Mesenchymal stem cell (in vitro differentiated cells and primary cell): ENCODE results near the gene DEPP1.

Experiments used
- DNase-seq: peaks from one replicate; pipeline ENCODE4 v3.0.0-alpha.2; 2013
- H2AFZ ChIP-seq: one replicate; pipeline ENCODE4 v1.6.1; 2013; ENCODE audit warnings: low read depth, mild to moderate bottlenecking, control low read depth, inconsistent platforms, low read length, moderate library complexity
- H2AK5ac ChIP-seq: 2 replicates; pipeline ENCODE4 v1.6.1; 2013; ENCODE audit warnings: low read length, moderate library complexity, mild to moderate bottlenecking, inconsistent platforms; ENCODE audit not compliant: severe bottlenecking
- H2BK120ac ChIP-seq: one replicate; pipeline ENCODE4 v1.6.1; 2013; ENCODE audit warnings: low read depth, mild to moderate bottlenecking, inconsistent platforms, low read length, moderate library complexity
- H2BK12ac ChIP-seq, 2 experiments: one replicate each; pipeline ENCODE4 v1.6.1; 2013; ENCODE audit warnings: inconsistent platforms in 2 of 2, low read length in 2 of 2, mild to moderate bottlenecking in 2 of 2, moderate library complexity in 2 of 2, control low read depth in 1 of 2
- H2BK15ac ChIP-seq: one replicate; pipeline ENCODE4 v1.6.1; 2013; ENCODE audit warnings: mild to moderate bottlenecking, low read depth, inconsistent platforms; ENCODE audit not compliant: poor library complexity, severe bottlenecking
- H2BK5ac ChIP-seq: 2 replicates; pipeline ENCODE4 v1.6.1; 2013; ENCODE audit warnings: low read depth, mild to moderate bottlenecking, low read length, control low read depth, inconsistent platforms; ENCODE audit not compliant: poor library complexity, severe bottlenecking
- H3K14ac ChIP-seq, 2 experiments: one replicate each; pipeline ENCODE4 v1.6.1; 2013; ENCODE audit warnings: inconsistent platforms in 2 of 2, low read length in 2 of 2, control low read depth in 1 of 2, mild to moderate bottlenecking in 1 of 2, moderate library complexity in 1 of 2
- H3K18ac ChIP-seq, 2 experiments: one replicate each; pipeline ENCODE4 v1.6.1; 2013; ENCODE audit warnings: inconsistent platforms in 2 of 2, low read length in 2 of 2, control low read depth in 1 of 2, low read depth in 1 of 2, mild to moderate bottlenecking in 1 of 2
- H3K23ac ChIP-seq, 2 experiments: one replicate each; pipeline ENCODE4 v1.6.1; 2013; ENCODE audit warnings: inconsistent platforms in 2 of 2, low read length in 2 of 2, mild to moderate bottlenecking in 2 of 2, moderate library complexity in 2 of 2, control low read depth in 1 of 2
- H3K27ac ChIP-seq: 2 replicates; pipeline ENCODE4 v1.5.1; 2013; ENCODE audit warnings: mild to moderate bottlenecking, moderate library complexity, low read length, control low read depth, inconsistent platforms; ENCODE audit not compliant: poor library complexity, severe bottlenecking
- H3K27me3 ChIP-seq, 2 experiments: 2 replicates each; pipeline versions ENCODE4 v1.6.1 to v1.7.0; 2013; ENCODE audit warnings: low read length in 2 of 2, mild to moderate bottlenecking in 2 of 2, moderate library complexity in 2 of 2, control low read depth in 1 of 2, inconsistent platforms in 1 of 2; ENCODE audit not compliant: control insufficient read depth in 1 of 2, insufficient read depth in 1 of 2
- H3K36me3 ChIP-seq, 2 experiments: 2 replicates each; pipeline versions ENCODE4 v1.6.1 to v1.7.0; 2013; ENCODE audit warnings: low read length in 2 of 2, control low read depth in 1 of 2, inconsistent platforms in 1 of 2, low read depth in 1 of 2, mild to moderate bottlenecking in 1 of 2; ENCODE audit not compliant: insufficient read depth in 2 of 2, control insufficient read depth in 1 of 2
- H3K4ac ChIP-seq, 2 experiments: one replicate each; pipeline ENCODE4 v1.6.1; 2013; ENCODE audit warnings: inconsistent platforms in 2 of 2, low read length in 2 of 2, mild to moderate bottlenecking in 2 of 2, moderate library complexity in 2 of 2, control low read depth in 1 of 2, low read depth in 1 of 2
- H3K4me1 ChIP-seq: 2 replicates; pipeline ENCODE4 v1.6.1; 2013; ENCODE audit warnings: low read depth, low read length, control low read depth; ENCODE audit not compliant: control insufficient read depth, insufficient read depth
- H3K4me2 ChIP-seq: 2 replicates; pipeline ENCODE4 v1.6.1; 2013; ENCODE audit warnings: low read length, mild to moderate bottlenecking, inconsistent platforms; ENCODE audit not compliant: poor library complexity, severe bottlenecking
- H3K4me3 ChIP-seq, 2 experiments: 2 replicates each; pipeline versions ENCODE4 v1.5.1 to v1.7.0; 2013; ENCODE audit warnings: low read length in 2 of 2, mild to moderate bottlenecking in 2 of 2, control low read depth in 1 of 2, low read depth in 1 of 2; ENCODE audit not compliant: insufficient read depth in 1 of 2
- H3K79me1 ChIP-seq: replicated peaks from 2 replicates; pipeline ENCODE4 v1.6.1; 2013; ENCODE audit warnings: mild to moderate bottlenecking, control low read depth, low read length, inconsistent platforms; ENCODE audit not compliant: poor library complexity, severe bottlenecking
- H3K9ac ChIP-seq: 2 replicates; pipeline ENCODE4 v1.7.0; 2013; ENCODE audit warnings: mild to moderate bottlenecking, low read length, moderate library complexity
- H3K9me3 ChIP-seq: 2 replicates; pipeline ENCODE4 v1.7.0; 2013; ENCODE audit warnings: mild to moderate bottlenecking, low read length; ENCODE audit not compliant: control insufficient read depth
- H4K8ac ChIP-seq: one replicate; pipeline ENCODE4 v1.6.1; 2013; ENCODE audit warnings: inconsistent platforms, mild to moderate bottlenecking, low read length, moderate library complexity
- H4K91ac ChIP-seq: one replicate; pipeline ENCODE4 v1.6.1; 2013; ENCODE audit warnings: mild to moderate bottlenecking, low read length, inconsistent platforms
- WGBS: methylation state at CpG from one replicate; pipeline ENCODE4 v1.1.7; 2013; ENCODE audit warnings: mixed read lengths; 5-methylcytosine and 5-hydroxymethylcytosine counted together

Gene DEPP1

DNA sequence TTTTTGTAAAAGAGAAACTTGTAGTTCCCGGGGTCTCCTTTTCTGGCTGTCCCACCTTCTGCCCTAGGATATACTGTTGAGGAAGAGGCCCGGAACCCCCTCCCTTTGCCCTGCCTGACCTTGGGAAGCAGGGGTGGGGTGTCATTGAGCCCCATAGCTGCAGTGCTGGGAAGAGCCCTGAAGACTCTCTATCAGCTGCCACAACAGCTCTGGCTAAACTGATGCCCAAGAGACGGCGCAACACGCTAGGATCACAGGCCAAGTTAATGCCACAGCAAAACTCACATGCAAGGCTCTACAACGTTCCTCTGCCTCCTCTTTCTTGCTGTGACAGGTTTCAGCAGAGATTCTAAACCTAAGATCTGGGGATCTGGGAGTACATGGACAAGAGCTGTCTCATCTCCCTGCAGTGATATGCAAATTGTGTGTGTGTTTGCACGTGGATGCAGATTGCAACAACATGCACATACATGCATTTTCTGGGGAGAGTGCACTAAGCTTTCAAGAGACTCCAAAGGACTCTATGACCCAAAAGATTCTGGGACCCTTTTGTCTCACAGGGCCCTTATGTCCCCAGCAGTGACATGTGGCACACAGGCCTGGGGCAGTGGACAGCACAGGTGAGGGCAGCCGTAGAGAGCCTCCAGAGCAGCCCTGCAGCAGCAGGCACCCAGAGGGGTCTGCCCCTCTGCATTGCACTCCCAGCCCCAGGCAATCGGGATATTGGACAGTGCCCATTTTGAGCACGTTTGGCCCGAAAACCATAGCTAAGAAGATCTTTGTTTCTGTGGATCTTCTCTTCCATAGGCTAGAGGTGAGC lies 16.5 kb downstream of the DEPP1 start:
- Histone ChIP-seq H4K91ac (peak overlapping the region; percentile 9), H3K9ac (no peak overlapping the region), H3K27me3 (no peaks in the 10 kb centered on the region), H2AK5ac (no peak overlapping the region), H3K79me1 (peaks cover 33% of the 10 kb centered on the region), H3K14ac (no peak overlapping the region), H2AFZ (no peak overlapping the region), H3K4me2 (no peak overlapping the region), H3K36me3 (no peaks in the 10 kb centered on the region), H2BK15ac (no peak overlapping the region), H3K4ac (peak overlapping the region in 1 of 2 experiments; percentile 49), H3K23ac (peak overlapping the region in 1 of 2 experiments; percentile 2), H3K4me1 (peaks cover 49% of the 10 kb centered on the region), H4K8ac (no peak overlapping the region), H3K27ac (no peak overlapping the region), H3K4me3 (no peak overlapping the region), H2BK12ac (peak overlapping the region in 1 of 2 experiments; percentile 24), H2BK5ac (no peak overlapping the region), H3K9me3 (no peaks in the 10 kb centered on the region), H2BK120ac (no peak overlapping the region), H3K18ac (no peak overlapping the region)
- DNase-seq: no peak
- 88% methylated on average over 11 of the region's 11 CpGs for WGBS

DNA sequence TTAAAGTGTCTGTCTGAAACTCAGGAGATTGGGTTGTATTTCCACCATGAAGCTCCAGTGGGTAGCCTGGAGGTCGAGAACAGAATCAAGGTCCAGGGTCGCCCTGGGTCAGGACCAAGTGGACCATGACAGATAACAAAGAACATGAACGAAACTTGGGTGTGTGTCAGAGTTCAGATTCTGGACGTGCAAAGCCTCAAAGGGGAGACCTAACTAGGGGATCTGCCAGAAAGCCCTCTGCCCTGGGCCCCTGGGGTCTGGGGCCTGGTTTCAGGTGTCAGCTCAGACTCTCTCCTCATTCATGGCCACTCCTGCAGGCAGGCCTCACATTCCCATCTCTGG lies 17.4 kb downstream of the DEPP1 start:
- H3K4me1 ChIP-seq: peaks cover 45% of the 10 kb centered on the region
- DNase-seq: no peak
- peak overlapping the region; percentile 41 for H2BK15ac ChIP-seq
- H3K9me3 ChIP-seq: peaks cover 4% of the 10 kb centered on the region
- H2BK120ac ChIP-seq: no peak overlapping the region
- no peak overlapping the region for H2AK5ac ChIP-seq
- H3K23ac ChIP-seq: no peak overlapping the region
- H3K18ac ChIP-seq: peak overlapping the region; percentile 16 to 22
- H3K27me3 ChIP-seq: no peaks in the 10 kb centered on the region
- peaks cover 36% of the 10 kb centered on the region for H3K79me1 ChIP-seq
- no peak overlapping the region for H2AFZ ChIP-seq
- H3K9ac ChIP-seq: no peak overlapping the region
- H3K4me3 ChIP-seq: peak overlapping the region in 1 of 2 experiments; percentile 87
- H3K36me3 ChIP-seq: peaks cover 0 to 7% of the 10 kb centered on the region in 2 experiments
- H2BK12ac ChIP-seq: no peak overlapping the region
- H3K14ac ChIP-seq: no peak overlapping the region
- H4K91ac ChIP-seq: no peak overlapping the region
- no peak overlapping the region for H2BK5ac ChIP-seq
- 44% methylated on average over 4 of the region's 4 CpGs for WGBS
- no peak overlapping the region for H3K27ac ChIP-seq
- H3K4ac ChIP-seq: peak overlapping the region in 1 of 2 experiments; percentile 37
- peak overlapping the region; percentile 37 for H3K4me2 ChIP-seq
- no peak overlapping the region for H4K8ac ChIP-seq

DNA sequence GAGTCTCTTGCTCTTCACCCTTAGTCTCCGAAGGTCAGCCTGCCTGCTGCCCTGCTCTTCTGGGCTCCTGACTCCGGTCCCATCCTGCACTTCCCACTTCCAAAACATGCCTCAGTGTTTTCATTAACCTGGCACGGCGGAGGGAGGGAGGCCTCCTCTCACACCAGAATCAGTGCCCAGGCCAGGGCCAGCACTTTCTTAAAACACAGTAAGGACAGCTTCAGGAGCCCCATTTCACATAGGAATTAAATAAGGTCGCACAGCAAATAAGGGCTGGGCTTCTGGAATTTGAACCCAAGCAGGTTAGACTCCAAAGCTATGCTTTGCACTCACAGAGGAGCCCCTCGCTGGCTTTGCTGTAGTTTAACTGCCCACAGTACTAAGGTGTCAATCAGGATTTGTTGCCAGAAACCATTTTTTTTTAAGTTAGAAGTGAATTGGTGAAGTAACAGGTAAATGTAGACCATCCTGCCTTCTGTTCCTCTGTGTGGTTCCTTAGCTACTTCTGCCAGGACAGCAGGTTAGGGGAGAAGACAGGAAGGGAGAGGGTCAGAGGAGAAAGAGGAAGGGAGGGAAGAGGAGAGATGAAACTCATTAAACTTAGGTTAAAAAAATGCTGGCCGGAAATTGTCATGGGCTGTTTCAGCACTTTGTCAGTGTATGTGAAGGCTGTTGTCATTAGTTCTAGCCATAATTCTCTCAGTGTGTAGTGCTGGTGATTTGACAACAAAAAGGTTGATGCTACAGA lies 18.0 kb downstream of the DEPP1 start:
- no peak overlapping the region for H2BK15ac ChIP-seq
- H2BK120ac ChIP-seq: no peak overlapping the region
- no peak overlapping the region for H3K14ac ChIP-seq
- peak overlapping the region; percentile 77 for H3K9ac ChIP-seq
- H3K4me3 ChIP-seq: peak overlapping the region in 1 of 2 experiments; percentile 87
- no peaks in the 10 kb centered on the region for H3K27me3 ChIP-seq
- H3K79me1 ChIP-seq: peaks cover 36% of the 10 kb centered on the region
- H2BK12ac ChIP-seq: peak overlapping the region in 1 of 2 experiments; percentile 79
- peaks cover 42% of the 10 kb centered on the region for H3K4me1 ChIP-seq
- peak overlapping the region; percentile 20 to 60 for H3K4ac ChIP-seq
- no peak overlapping the region for H3K23ac ChIP-seq
- peak overlapping the region; percentile 23 for H4K91ac ChIP-seq
- H3K27ac ChIP-seq: no peak overlapping the region
- no peak overlapping the region for H2BK5ac ChIP-seq
- H3K18ac ChIP-seq: peak overlapping the region; percentile 30 to 37
- no peak overlapping the region for H2AFZ ChIP-seq
- H3K36me3 ChIP-seq: peaks cover 2 to 10% of the 10 kb centered on the region in 2 experiments
- H3K9me3 ChIP-seq: peaks cover 4% of the 10 kb centered on the region
- no peak for DNase-seq
- H4K8ac ChIP-seq: no peak overlapping the region
- H3K4me2 ChIP-seq: peak overlapping the region; percentile 85
- WGBS: 71% methylated on average over 7 of the region's 7 CpGs
- H2AK5ac ChIP-seq: no peak overlapping the region

DNA sequence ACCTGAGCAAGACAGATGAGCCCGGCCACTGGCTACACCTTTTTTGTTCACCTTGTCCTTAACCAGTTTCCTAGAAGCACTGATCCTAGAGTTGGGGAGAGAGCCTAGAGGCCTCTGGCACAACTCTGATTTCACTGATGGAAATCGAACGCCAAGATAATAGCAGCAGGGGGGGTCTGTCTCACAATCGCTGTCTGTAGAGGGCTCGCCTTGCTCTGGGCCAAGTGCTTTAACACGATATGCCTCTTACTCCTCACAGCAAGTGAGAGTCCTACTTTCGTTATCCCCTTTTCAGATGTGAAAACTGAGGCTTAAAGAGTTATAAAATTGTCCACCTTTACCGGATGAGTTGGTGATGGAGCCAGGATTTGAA lies 18.5 kb downstream of the DEPP1 start:
- peaks cover 4% of the 10 kb centered on the region for H3K9me3 ChIP-seq
- H2BK15ac ChIP-seq: no peak overlapping the region
- no peak overlapping the region for H3K23ac ChIP-seq
- WGBS: 28% methylated on average over 8 of the region's 8 CpGs
- peak overlapping the region; percentile 64 to 87 for H3K4me3 ChIP-seq
- peaks cover 3 to 10% of the 10 kb centered on the region in 2 experiments for H3K36me3 ChIP-seq
- H4K8ac ChIP-seq: peak overlapping the region; percentile 41
- H3K4me2 ChIP-seq: peak overlapping the region; percentile 85
- H3K4me1 ChIP-seq: peaks cover 38% of the 10 kb centered on the region
- H3K9ac ChIP-seq: peak overlapping the region; percentile 77
- peak overlapping the region; percentile 23 for H4K91ac ChIP-seq
- H3K14ac ChIP-seq: peak overlapping the region in 1 of 2 experiments; percentile 91
- no peak overlapping the region for H2BK5ac ChIP-seq
- DNase-seq: peak; percentile 45
- no peak overlapping the region for H2BK120ac ChIP-seq
- H3K27ac ChIP-seq: no peak overlapping the region
- peak overlapping the region; percentile 16 for H2AK5ac ChIP-seq
- peak overlapping the region; percentile 75 for H2AFZ ChIP-seq
- H3K18ac ChIP-seq: peak overlapping the region; percentile 50 to 75
- no peaks in the 10 kb centered on the region for H3K27me3 ChIP-seq
- peak overlapping the region; percentile 20 to 29 for H3K4ac ChIP-seq
- peak overlapping the region in 1 of 2 experiments; percentile 65 for H2BK12ac ChIP-seq
- H3K79me1 ChIP-seq: peaks cover 32% of the 10 kb centered on the region
